Measurements from ENCODE around the gene GHDC.
"Not testable (repeated sequence)": the region's sequence is repeated elsewhere in the genome, so short reads cannot be mapped to it uniquely, and the experiment has no call there.

GHDC gene

GRCh38 chr17:42193969-42194899 lies at the start of gene GHDC:
Gene GHDC, minus strand, starts transcription at chr17:42194494. Its CDS starts 913 bp downstream, at chr17:42193581.
- H3K4me2 ChIP-seq (ENCODE audit: low read length) = peak within 1 kb of the TSS; percentile 86
- H3K36me3 ChIP-seq (ENCODE audit: insufficient read depth, low read length) = no peaks in the 10 kb centered on the region
- TF ChIP-seq CTCF (IDR thresholded peaks at IDR 0.05; ENCODE audit: low read length) = no peak
- TF ChIP-seq EZH2 (IDR thresholded peaks at IDR 0.05; ENCODE audit: borderline replicate concordance, low read length) = no peak
- peak within 1 kb of the TSS; percentile 86 for H3K4me3 ChIP-seq (ENCODE audit: low read depth, low read length, poor library complexity, severe bottlenecking)
- no peaks in the 10 kb centered on the region for H3K27me3 ChIP-seq (ENCODE audit: insufficient read depth, low read length)
- H3K4me1 ChIP-seq (ENCODE audit: insufficient read depth, low read length, severe bottlenecking) = peaks cover 19% of the 10 kb centered on the region
- peak within 1 kb of the TSS; percentile 79 for H3K9ac ChIP-seq (ENCODE audit: low read length)
- no peak within 1 kb of the TSS for H2AFZ ChIP-seq (ENCODE audit: low read length)
- H3K79me2 ChIP-seq (ENCODE audit: insufficient read depth, low read length) = no peaks in the 10 kb centered on the region
- no peaks in the 10 kb centered on the region for H4K20me1 ChIP-seq (ENCODE audit: insufficient read depth, low read length)
- H3K9me2 ChIP-seq (ENCODE audit: low read depth, low read length) = no peaks in the 10 kb centered on the region
- H3F3A ChIP-seq (ENCODE audit: insufficient read depth, low read length) = no peaks in the 10 kb centered on the region
- peak within 1 kb of the TSS; percentile 36 for H3K27ac ChIP-seq (ENCODE audit: low read depth, low read length, poor library complexity, severe bottlenecking)
- H3K9me3 ChIP-seq (ENCODE audit: low read length) = no peaks in the 10 kb centered on the region

GRCh38 chr17:42243493-42243982 lies 49.2 kb upstream of the GHDC start:
- TF ChIP-seq EZH2 (IDR thresholded peaks at IDR 0.05; ENCODE audit: borderline replicate concordance, low read length) = no peak
- no peak for TF ChIP-seq CTCF (IDR thresholded peaks at IDR 0.05; ENCODE audit: low read length)
- Histone ChIP-seq H3K4me1 (ENCODE audit: insufficient read depth, low read length, severe bottlenecking) (peaks cover 7% of the 10 kb centered on the region), H2AFZ (ENCODE audit: low read length) (no peak overlapping the region), H3K4me2 (ENCODE audit: low read length) (no peak overlapping the region), H3K9ac (ENCODE audit: low read length) (no peak overlapping the region), H3K4me3 (ENCODE audit: low read depth, low read length, poor library complexity, severe bottlenecking) (no peak overlapping the region), H3K79me2 (ENCODE audit: insufficient read depth, low read length) (no peaks in the 10 kb centered on the region), H3K27ac (ENCODE audit: low read depth, low read length, poor library complexity, severe bottlenecking) (no peak overlapping the region), H3K9me2 (ENCODE audit: low read depth, low read length) (no peaks in the 10 kb centered on the region), H3F3A (ENCODE audit: insufficient read depth, low read length) (no peaks in the 10 kb centered on the region), H3K27me3 (ENCODE audit: insufficient read depth, low read length) (no peaks in the 10 kb centered on the region; the same call in 1 of the 2 replicates), H3K36me3 (ENCODE audit: insufficient read depth, low read length) (no peaks in the 10 kb centered on the region), H3K9me3 (ENCODE audit: low read length) (no peaks in the 10 kb centered on the region), H4K20me1 (ENCODE audit: insufficient read depth, low read length) (no peaks in the 10 kb centered on the region)

- Histone ChIP-seq H3K9me2 (ENCODE audit: low read depth, low read length) (no peaks in the 10 kb centered on the region), H3K4me1 (ENCODE audit: insufficient read depth, low read length, severe bottlenecking) (no peaks in the 10 kb centered on the region), H3K4me3 (ENCODE audit: low read depth, low read length, poor library complexity, severe bottlenecking) (no peak overlapping the region), H2AFZ (ENCODE audit: low read length) (no peak overlapping the region), H3K27ac (ENCODE audit: low read depth, low read length, poor library complexity, severe bottlenecking) (no peak overlapping the region), H3K9me3 (ENCODE audit: low read length) (no peaks in the 10 kb centered on the region), H4K20me1 (ENCODE audit: insufficient read depth, low read length) (no peaks in the 10 kb centered on the region), H3K79me2 (ENCODE audit: insufficient read depth, low read length) (no peaks in the 10 kb centered on the region), H3K9ac (ENCODE audit: low read length) (no peak overlapping the region), H3F3A (ENCODE audit: insufficient read depth, low read length) (no peaks in the 10 kb centered on the region), H3K27me3 (ENCODE audit: insufficient read depth, low read length) (no peaks in the 10 kb centered on the region; the same call in 1 of the 2 replicates), H3K36me3 (ENCODE audit: insufficient read depth, low read length) (no peaks in the 10 kb centered on the region), H3K4me2 (ENCODE audit: low read length) (no peak overlapping the region)
- no peak for TF ChIP-seq EZH2 (IDR thresholded peaks at IDR 0.05; ENCODE audit: borderline replicate concordance, low read length)
- TF ChIP-seq CTCF (IDR thresholded peaks at IDR 0.05; ENCODE audit: low read length) = no peak
Measured at GRCh38 chr17:42241871-42242270, 47.6 kb upstream of the GHDC start.

- not testable (repeated sequence) for H3K4me3 ChIP-seq (ENCODE audit: low read depth, low read length, poor library complexity, severe bottlenecking); H3K4me2 ChIP-seq (ENCODE audit: low read length)
Measured at GRCh38 chr17:42240863-42241262, 46.6 kb upstream of the GHDC start.

More at GRCh38 chr17:42240863-42241262, 46.6 kb upstream of the GHDC start:
- H3K79me2 ChIP-seq (ENCODE audit: insufficient read depth, low read length); H2AFZ ChIP-seq (ENCODE audit: low read length); H3F3A ChIP-seq (ENCODE audit: insufficient read depth, low read length); H3K9ac ChIP-seq (ENCODE audit: low read length); H3K27ac ChIP-seq (ENCODE audit: low read depth, low read length, poor library complexity, severe bottlenecking); H3K36me3 ChIP-seq (ENCODE audit: insufficient read depth, low read length); H3K9me2 ChIP-seq (ENCODE audit: low read depth, low read length); H4K20me1 ChIP-seq (ENCODE audit: insufficient read depth, low read length); H3K27me3 ChIP-seq (ENCODE audit: insufficient read depth, low read length); H3K9me3 ChIP-seq (ENCODE audit: low read length); H3K4me1 ChIP-seq (ENCODE audit: insufficient read depth, low read length, severe bottlenecking): not testable (repeated sequence)

All from OCI-LY1 (cell line).